OCI-LY3 (cell line): Measurements from ENCODE around the gene CCDC85A.

Source experiments
- EZH2phosphoT487 ChIP-seq: fragments of 200-600 bp; shearing (Covaris generic); IDR thresholded peaks from 2 replicates; pipeline ENCODE4 v1.6.1; 2018; ENCODE audit warnings: antibody characterized with exemption, mixed run types, low read depth
- TF ChIP-seq, protein P1 (sequence below): fragments of 200-600, 300-600 bp; sonication (generic); IDR thresholded peaks from 2 replicates; pipeline ENCODE4 v1.5.1; 2014; ENCODE audit warnings: antibody characterized with exemption, low read length, low read depth

DNA sequence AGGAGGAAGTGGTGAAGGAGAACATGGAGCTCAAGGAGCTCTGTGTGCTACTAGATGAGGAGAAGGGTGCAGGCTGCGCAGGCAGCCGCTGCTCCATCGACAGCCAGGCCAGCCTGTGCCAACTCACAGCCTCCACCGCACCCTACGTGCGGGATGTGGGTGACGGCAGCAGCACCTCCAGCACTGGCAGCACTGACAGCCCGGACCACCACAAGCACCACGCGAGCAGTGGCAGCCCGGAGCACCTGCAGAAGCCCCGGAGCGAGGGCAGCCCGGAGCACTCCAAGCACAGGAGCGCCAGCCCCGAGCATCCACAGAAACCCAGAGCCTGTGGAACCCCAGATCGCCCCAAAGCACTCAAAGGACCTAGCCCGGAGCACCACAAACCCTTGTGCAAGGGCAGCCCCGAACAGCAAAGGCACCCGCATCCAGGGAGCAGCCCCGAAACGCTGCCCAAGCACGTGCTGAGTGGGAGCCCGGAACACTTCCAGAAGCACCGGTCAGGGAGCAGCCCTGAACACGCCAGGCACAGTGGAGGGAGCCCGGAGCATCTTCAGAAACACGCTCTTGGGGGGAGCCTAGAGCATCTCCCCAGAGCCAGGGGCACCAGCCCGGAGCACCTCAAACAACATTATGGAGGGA lies 9.0 kb downstream of the CCDC85A start:
- TF ChIP-seq, protein P1, sequence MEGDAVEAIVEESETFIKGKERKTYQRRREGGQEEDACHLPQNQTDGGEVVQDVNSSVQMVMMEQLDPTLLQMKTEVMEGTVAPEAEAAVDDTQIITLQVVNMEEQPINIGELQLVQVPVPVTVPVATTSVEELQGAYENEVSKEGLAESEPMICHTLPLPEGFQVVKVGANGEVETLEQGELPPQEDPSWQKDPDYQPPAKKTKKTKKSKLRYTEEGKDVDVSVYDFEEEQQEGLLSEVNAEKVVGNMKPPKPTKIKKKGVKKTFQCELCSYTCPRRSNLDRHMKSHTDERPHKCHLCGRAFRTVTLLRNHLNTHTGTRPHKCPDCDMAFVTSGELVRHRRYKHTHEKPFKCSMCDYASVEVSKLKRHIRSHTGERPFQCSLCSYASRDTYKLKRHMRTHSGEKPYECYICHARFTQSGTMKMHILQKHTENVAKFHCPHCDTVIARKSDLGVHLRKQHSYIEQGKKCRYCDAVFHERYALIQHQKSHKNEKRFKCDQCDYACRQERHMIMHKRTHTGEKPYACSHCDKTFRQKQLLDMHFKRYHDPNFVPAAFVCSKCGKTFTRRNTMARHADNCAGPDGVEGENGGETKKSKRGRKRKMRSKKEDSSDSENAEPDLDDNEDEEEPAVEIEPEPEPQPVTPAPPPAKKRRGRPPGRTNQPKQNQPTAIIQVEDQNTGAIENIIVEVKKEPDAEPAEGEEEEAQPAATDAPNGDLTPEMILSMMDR: no peak
- TF ChIP-seq EZH2phosphoT487: no peak
